ENCODE data around the gene ATG3.
"Not testable (repeated sequence)": the region's sequence is repeated elsewhere in the genome, so short reads cannot be mapped to it uniquely, and the experiment has no call there.

The ATG3 gene

DNA sequence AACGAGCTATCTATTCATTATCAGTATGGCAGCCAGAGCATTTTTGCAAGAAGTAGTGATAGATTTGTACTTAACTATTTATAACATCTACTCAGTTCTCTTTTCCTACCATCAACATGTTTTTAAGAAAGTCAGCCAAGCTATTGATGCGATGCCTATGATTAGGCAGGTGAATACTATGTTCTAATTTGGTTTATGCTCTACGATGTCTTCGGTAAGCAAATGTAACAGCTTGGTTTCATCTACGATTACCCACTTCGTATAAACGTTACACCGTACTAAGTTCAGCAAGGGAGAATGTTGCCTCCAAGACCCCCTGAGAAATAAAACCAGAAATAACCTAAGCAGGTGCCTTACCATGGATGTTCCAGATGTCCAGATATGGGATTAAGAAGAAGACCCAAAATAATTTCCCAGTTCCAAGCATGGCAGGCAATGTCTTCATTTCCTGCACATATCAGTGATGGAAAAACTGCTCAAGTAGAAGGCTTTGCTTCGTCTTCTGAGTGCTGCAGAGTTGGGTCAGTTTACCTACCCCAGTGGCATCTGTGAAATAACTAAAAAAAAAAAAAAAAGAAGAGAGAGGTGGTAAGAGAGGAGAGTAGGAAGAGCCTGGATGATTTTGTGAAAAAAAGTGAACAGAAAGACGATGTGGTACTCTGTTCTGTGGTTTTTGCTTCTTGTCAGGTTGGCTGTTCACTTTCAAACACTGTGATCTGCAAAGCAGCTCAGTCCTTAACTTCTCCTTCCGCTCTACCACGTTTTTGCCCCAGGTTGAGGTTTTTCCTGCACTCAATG, 62.6 kb downstream of the ATG3 start, which contains the start of gene BTLA:
Gene BTLA, minus strand, starts transcription at position 559 of the 798 bp plus-strand sequence. Its CDS starts 114 bp downstream, at position 445.
- no peak for DNase-seq (ENCODE audit: low read depth)

GRCh38 chr3:112497897-112498548, 63.7 kb downstream of the ATG3 start:
- DNase-seq (ENCODE audit: low read depth): no peak

DNA sequence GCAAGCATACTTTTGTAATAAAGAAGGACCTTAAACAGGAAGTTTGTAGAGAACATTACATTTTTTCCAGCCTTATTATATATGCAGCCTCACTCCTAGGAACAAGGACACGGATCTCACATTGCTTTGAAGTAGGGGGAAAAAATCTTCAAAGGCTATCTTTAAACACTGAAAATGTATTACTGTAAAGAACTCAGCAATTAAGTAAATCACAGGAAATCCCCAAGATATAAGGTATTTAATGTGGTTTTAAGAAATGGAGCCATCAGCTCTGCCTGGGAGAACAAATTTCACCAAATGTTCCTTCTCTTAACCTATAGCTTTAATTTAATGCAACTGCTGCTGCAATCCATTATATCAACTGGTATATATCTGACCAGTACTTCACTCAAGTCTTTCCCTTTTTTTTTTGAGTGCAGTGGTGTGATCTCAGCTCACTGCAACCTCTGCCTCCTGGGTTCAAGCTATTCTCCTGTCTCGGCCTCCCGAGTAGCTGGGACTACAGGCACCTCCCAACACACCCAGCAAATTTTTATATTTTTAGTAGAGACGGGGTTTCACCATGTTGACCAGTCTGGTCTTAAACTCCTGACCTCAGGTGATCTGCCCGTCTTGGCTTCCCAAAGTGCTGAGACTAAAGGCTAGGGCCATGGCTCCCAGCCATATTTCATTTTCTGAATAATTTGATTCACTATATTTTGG, 65.2 kb downstream of the ATG3 start:
- no peak for DNase-seq (ENCODE audit: low read depth)

- not testable (repeated sequence) for DNase-seq (ENCODE audit: low read depth)
Observed at GRCh38 chr3:112494448-112494767, 67.4 kb downstream of the ATG3 start.

GRCh38 chr3:112492124-112492523, 69.6 kb downstream of the ATG3 start:
- no peak for DNase-seq (ENCODE audit: low read depth)

DNA sequence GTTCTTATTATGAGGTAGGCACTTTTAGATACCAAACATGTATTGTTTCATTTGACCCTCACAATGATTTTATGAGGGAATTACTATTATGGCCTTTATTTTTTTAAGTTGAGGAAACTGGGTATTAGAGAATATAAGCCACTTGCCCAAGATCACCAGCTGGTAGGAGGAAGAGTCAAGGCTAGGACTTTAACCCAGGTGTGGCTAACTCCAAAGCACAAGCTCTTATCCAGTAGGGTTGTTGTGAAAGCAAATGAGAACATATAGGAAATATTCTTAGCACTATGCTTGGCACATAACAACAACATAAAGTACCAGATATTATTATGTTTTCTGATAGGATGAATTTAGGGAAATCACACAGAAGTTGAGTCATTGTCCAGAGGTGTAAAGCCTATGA, 70.4 kb downstream of the ATG3 start:
- DNase-seq (ENCODE audit: low read depth): no peak

- DNase-seq (ENCODE audit: low read depth): no peak
Observed at GRCh38 chr3:112489674-112490479, 71.9 kb downstream of the ATG3 start.

DNA sequence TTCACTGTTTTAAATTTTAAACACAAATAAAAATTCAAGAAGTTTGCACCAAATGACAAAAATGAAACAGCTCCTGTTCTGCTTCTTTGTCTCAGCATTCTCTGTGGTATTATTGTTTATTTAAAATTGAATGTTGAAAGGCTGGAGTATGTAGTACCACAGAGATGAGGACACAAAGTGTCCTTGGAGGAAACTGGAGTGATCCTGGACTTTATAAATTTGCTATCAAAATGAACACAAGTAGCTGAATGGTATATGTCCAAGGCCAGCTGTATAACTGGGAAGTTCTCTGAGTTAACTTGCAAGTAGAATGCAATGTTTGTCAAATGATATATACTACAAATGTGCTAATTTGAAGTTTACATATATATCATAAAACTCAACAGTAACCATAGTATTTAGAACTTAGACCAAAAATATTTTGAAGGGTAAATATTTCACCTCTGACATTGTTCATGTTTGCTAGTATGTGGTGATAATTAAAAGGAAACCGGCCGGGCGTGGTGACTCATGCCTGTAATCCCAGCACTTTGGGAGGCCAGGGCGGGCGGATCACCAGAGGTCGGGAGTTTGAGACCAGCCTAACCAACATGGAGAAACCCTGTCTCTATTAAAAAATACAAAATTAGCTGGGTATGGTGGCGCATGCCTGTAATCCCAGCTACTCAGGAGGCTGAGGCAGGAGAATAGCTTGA, 74.8 kb downstream of the ATG3 start:
- DNase-seq (ENCODE audit: low read depth): no peak

GRCh38 chr3:112484352-112484751, 77.4 kb downstream of the ATG3 start:
- no peak for DNase-seq (ENCODE audit: low read depth)

DNA sequence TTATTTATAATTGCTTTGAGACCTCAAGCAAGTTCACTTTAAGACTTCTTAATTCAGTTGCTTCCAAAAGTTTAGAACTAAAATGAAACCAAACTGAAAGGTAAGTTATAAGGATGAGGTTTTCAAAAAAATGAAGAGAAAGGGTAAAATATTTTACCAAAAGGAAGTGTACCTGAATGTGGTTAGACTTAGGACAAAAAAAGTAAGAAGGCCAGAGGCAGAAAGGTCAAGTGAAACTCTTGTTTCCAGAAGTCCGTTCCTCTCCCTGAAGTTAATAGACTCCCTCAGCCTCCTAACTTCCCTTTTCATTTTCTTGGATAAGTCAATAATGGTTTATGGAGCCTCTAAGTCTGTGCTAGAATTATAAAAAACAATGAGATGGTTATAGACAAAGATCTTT, 79.1 kb downstream of the ATG3 start:
- no peak for DNase-seq (ENCODE audit: low read depth)

Data from stimulated activated CD8-positive, alpha-beta memory T cell treated with anti-CD3 and anti-CD28 coated beads, Interleukin-4, amount 100 ng/mL, for 24 hours (primary cell).